HepG2 (cell line): ENCODE data around the gene PFKFB4. TPM values are rescaled to one million over a fixed set of nuclear protein-coding genes. Genes with fewer than 3 reads are reported as not detected.
"Not testable (repeated sequence)": the region's sequence is repeated elsewhere in the genome, so short reads cannot be mapped to it uniquely, and the experiment has no call there.

Source experiments
- ATAC-seq: fragments of 200-7000 bp; cut with Tn5 transposase; 3 replicates; pipeline ENCODE4 v1.9.1; 2020; ENCODE audit warnings: mild to moderate bottlenecking, moderate library complexity
- BruUV-seq: library from RNA; stranded (reverse); fragments of 400-500 nt; replicated peaks from 2 replicates; lab custom pipeline; 2021; lab: Mats Ljungman, UMichigan
- CTCF ChIA-PET: fragments of 300-600 bp; formaldehyde crosslinking; extraction: SDS; loops from one replicate; lab custom pipeline; 2021; ENCODE audit warnings: low total read pairs, inconsistent platforms, low intra/inter-chr PET ratio; lab: Yijun Ruan, JAX
- POLR2A ChIA-PET: fragments of 350-600 bp; sonication (Branson Sonifier 250); formaldehyde crosslinking; loops from one replicate; lab custom pipeline; 2020; ENCODE audit warnings: antibody characterized with exemption, inconsistent platforms; lab: Yijun Ruan, JAX
- DNase-seq: peaks from one replicate; pipeline ENCODE4 v3.0.0-alpha.2; 2015; ENCODE audit warnings: low spot score
- FAIRE-seq: peaks from 3 replicates; lab custom pipeline; 2011; peaks lifted over from hg19 to GRCh38; lab: Jason Lieb, UNC
- H2AFZ ChIP-seq: one replicate; pipeline ENCODE4 v1.6.1; 2011; ENCODE audit warnings: low read length, inconsistent platforms
- H3K27ac ChIP-seq: fragments of 300-600 bp; 3 replicates; pipeline ENCODE4 v1.8.0; 2011; ENCODE audit warnings: mixed run types, mild to moderate bottlenecking, mixed read lengths, low read length, inconsistent platforms; ENCODE audit not compliant: insufficient read depth; ENCODE audit errors: extremely low read length
- H3K27me3 ChIP-seq, 2 experiments: fragments of 200-600 bp in 1 of 2; 2 replicates in 1 of 2; 3 replicates in 1 of 2; pipeline versions ENCODE4 v1.6.0 to v1.8.0; 2011; ENCODE audit warnings: low read length in 2 of 2, mild to moderate bottlenecking in 2 of 2, moderate library complexity in 2 of 2, inconsistent platforms in 1 of 2; ENCODE audit not compliant: insufficient read depth in 2 of 2, control insufficient read depth in 1 of 2
- H3K36me3 ChIP-seq, 2 experiments: fragments of 200-600 bp in 1 of 2; replicated peaks in 1 of 2; 2 replicates in 1 of 2; 3 replicates in 1 of 2; pipeline versions ENCODE4 v1.5.1 to v1.8.0; 2011; ENCODE audit warnings: low read length in 2 of 2, inconsistent platforms in 1 of 2; ENCODE audit not compliant: insufficient read depth in 2 of 2, control insufficient read depth in 1 of 2
- H3K4me1 ChIP-seq: 2 replicates; pipeline ENCODE4 v1.5.1; 2012; ENCODE audit warnings: low read length, inconsistent platforms; ENCODE audit not compliant: insufficient read depth
- H3K4me2 ChIP-seq: 2 replicates; pipeline ENCODE4 v1.6.0; 2011; ENCODE audit warnings: low read depth, low read length, inconsistent platforms
- H3K4me3 ChIP-seq, 3 experiments: fragments of 200-600 bp in 1 of 3; sonication (generic), shearing (Covaris generic) in 1 of 3; replicated peaks in 1 of 3; 2 replicates each; pipeline ENCODE4 v1.5.1; 2011 to 2016; ENCODE audit warnings: low read length in 3 of 3, inconsistent platforms in 2 of 3, low read depth in 2 of 3, mild to moderate bottlenecking in 2 of 3, control low read depth in 1 of 3, mixed read lengths in 1 of 3; ENCODE audit not compliant: insufficient read depth in 1 of 3
- H3K79me2 ChIP-seq: one replicate; pipeline ENCODE4 v1.6.1; 2011; ENCODE audit warnings: low read length, inconsistent platforms; ENCODE audit not compliant: insufficient read depth
- H3K9ac ChIP-seq: 2 replicates; pipeline ENCODE4 v1.6.0; 2011; ENCODE audit warnings: mild to moderate bottlenecking, low read depth, low read length, inconsistent platforms; ENCODE audit not compliant: insufficient read depth
- H3K9me3 ChIP-seq: 2 replicates; pipeline ENCODE4 v1.5.1; 2012; ENCODE audit warnings: mild to moderate bottlenecking, low read length
- H4K20me1 ChIP-seq: 2 replicates; pipeline ENCODE4 v1.6.0; 2011; ENCODE audit warnings: inconsistent platforms, mild to moderate bottlenecking, low read length, moderate library complexity; ENCODE audit not compliant: insufficient read depth
- MED13 ChIP-seq: sonication (generic); formaldehyde crosslinking; IDR thresholded peaks from 2 replicates; pipeline ENCODE4 v1.5.0; 2020; ENCODE audit warnings: missing genetic modification reagents
- MIER3 ChIP-seq: IDR thresholded peaks from 2 replicates; pipeline ENCODE4 v1.6.1; 2016; ENCODE audit warnings: missing compliant biosample characterization, borderline replicate concordance
- SALL1 ChIP-seq: sonication (generic); formaldehyde crosslinking; IDR thresholded peaks from 2 replicates; pipeline ENCODE4 v1.8.0; 2022; ENCODE audit warnings: mild to moderate bottlenecking, missing genetic modification reagents
- STAT6 ChIP-seq: sonication (generic); formaldehyde crosslinking; IDR thresholded peaks from 2 replicates; pipeline ENCODE4 v1.4.0; 2020; ENCODE audit warnings: missing genetic modification reagents, mild to moderate bottlenecking, borderline replicate concordance
- THAP9 ChIP-seq: sonication (generic); formaldehyde crosslinking; IDR thresholded peaks from 2 replicates; pipeline ENCODE4; 2020; ENCODE audit warnings: missing genetic modification reagents, mild to moderate bottlenecking, borderline replicate concordance
- TMF1 ChIP-seq: sonication (generic); formaldehyde crosslinking; IDR thresholded peaks from 2 replicates; pipeline ENCODE4 v1.8.1; 2022; ENCODE audit warnings: low read depth, missing genetic modification reagents
- ZNF121 ChIP-seq: sonication (generic); formaldehyde crosslinking; IDR thresholded peaks from 2 replicates; pipeline ENCODE4 v1.5.0; 2020; ENCODE audit warnings: mild to moderate bottlenecking, missing genetic modification reagents
- ZNF547 ChIP-seq: sonication (generic); formaldehyde crosslinking; IDR thresholded peaks from 2 replicates; pipeline ENCODE4 v1.5.1; 2020; ENCODE audit warnings: mild to moderate bottlenecking, missing genetic modification reagents
- WGBS: methylation state at CpG from one replicate; pipeline ENCODE4 v1.1.6; 2017; ENCODE audit warnings: low lambda C conversion rate; 5-methylcytosine and 5-hydroxymethylcytosine counted together
- in situ Hi-C: cut with HindIII; loops from 2 replicates; pipeline ENCODE4 v1.10.0; 2017; ENCODE audit warnings: low pct_unique_long_range_greater_than_20kb; ENCODE audit not compliant: extremely low pct_ligation_motif_present
- intact Hi-C: fragments of 100-400 bp; cut with micrococcal nuclease; formaldehyde crosslinking; loops from one replicate; pipeline ENCODE4 v1.10.0; 2022; ENCODE audit not compliant: unreplicated experiment
- polyA plus RNA-seq, 8 experiments: library from polyadenylated mRNA; depleted of rRNA in 3 of 8; stranded (reverse) in 7 of 8; unstranded in 1 of 8; fragments of >200 nt; fragmentation: Illumina TruSeq in 4 of 8; extraction: Trizol in 4 of 8; gene quantifications; 2 replicates each; pipeline versions ENCODE4 v1.2.1 to v1.2.3, GENCODE V29; 2011 to 2016; ENCODE audit warnings: low read depth in 4 of 8, missing spikeins in 1 of 8, mixed read lengths in 1 of 8; ENCODE audit not compliant: insufficient read depth in 1 of 8
- total RNA-seq, 5 experiments: library from RNA; depleted of rRNA; stranded (reverse); fragments of >200 nt; fragmentation: Illumina TruSeq; extraction: Trizol; gene quantifications; 2 replicates each; pipeline ENCODE4 v1.2.3, GENCODE V29; 2016; ENCODE audit warnings: low read depth in 1 of 5

PFKFB4 gene
- total and polyA plus RNA-seq, 2 of the 13 experiments (the other 11 are each of a cell fraction or from before 2014, with no cell fraction given): 7.1 to 103 TPM

- 0 out of 2 replicates have a peak, but pooled peaks have one; percentile 7 for TF ChIP-seq ZNF121 (CRISPR knock-in tag)
- H3K9ac ChIP-seq: peak overlapping the region; percentile 80; the same call in 1 of the 2 replicates
- CTCF ChIA-PET, H4K20me1 ChIP-seq, H2AFZ ChIP-seq, H3K27me3 ChIP-seq, in situ Hi-C loops, H3K79me2 ChIP-seq, FAIRE-seq, H3K36me3 ChIP-seq, ATAC-seq, BruUV-seq, intact Hi-C loops, DNase-seq, H3K9me3 ChIP-seq: not testable (repeated sequence)
- H3K4me2 ChIP-seq: peak overlapping the region; percentile 95
- peaks cover 58% of the 10 kb centered on the region for H3K4me1 ChIP-seq
- peak overlapping the region; percentile 89 for H3K27ac ChIP-seq
- WGBS: 93% methylated on average over 4 of the region's 4 CpGs
- peak overlapping the region in 1 of 3 experiments; percentile 61; a peak in 1 of 6 replicates for H3K4me3 ChIP-seq
- POLR2A ChIA-PET: interaction anchor here (0.9 to 3.2 kb wide), 35 partner anchors 8 to 660 kb away, joined by 3 to 41 read pairs (median 10); partner anchors contain the start of genes ATRIP, CCDC51, CDC25A and CELSR3
Measured at GRCh38 chr3:48474031-48474430, 82.6 kb downstream of the PFKFB4 start.

GRCh38 chr3:48473617-48473952 lies 83.0 kb downstream of the PFKFB4 start:
- Histone ChIP-seq H3K27me3 (no peaks in the 10 kb centered on the region; a peak in 1 of 5 replicates), H3K27ac (peak overlapping the region; percentile 89), H4K20me1 (no peaks in the 10 kb centered on the region), H3K4me3 (peak overlapping the region; percentile 1 to 83 (median 61); a peak in 5 of 6 replicates), H3K4me2 (peak overlapping the region; percentile 95), H3K9me3 (no peaks in the 10 kb centered on the region), H3K4me1 (peaks cover 58% of the 10 kb centered on the region), H2AFZ (no peak overlapping the region), H3K36me3 (peaks cover 2 to 7% of the 10 kb centered on the region in 2 experiments; a peak in 1 of 5 replicates), H3K9ac (peak overlapping the region; percentile 80), H3K79me2 (peaks cover 4% of the 10 kb centered on the region)
- DNase-seq (no peak), ATAC-seq (no peak), FAIRE-seq (no peak)
- intact Hi-C loops: loop anchor here (2.0 kb wide), 2 partner anchors 33 to 83 kb away; partner anchors contain the start of gene PFKFB4
- in situ Hi-C loops: no loop called here
- TSS peak; percentile 73 for BruUV-seq
- POLR2A ChIA-PET: interaction anchor here (0.9 to 3.2 kb wide), 41 partner anchors 9 to 660 kb away, joined by 3 to 41 read pairs (median 7); partner anchors contain the start of genes ATRIP, CCDC51, CDC25A and CELSR3
- 32% methylated on average over 5 of the region's 5 CpGs for WGBS
- CTCF ChIA-PET: no interaction called here
- TF ChIP-seq ZNF547 (CRISPR knock-in tag) (0 out of 2 replicates have a peak, but pooled peaks have one; percentile 2), STAT6 (0 out of 2 replicates have a peak, but pooled peaks have one; percentile 5), THAP9 (CRISPR knock-in tag) (0 out of 2 replicates have a peak, but pooled peaks have one; percentile 7), MED13 (CRISPR knock-in tag) (no peak), SALL1 (CRISPR knock-in tag) (0 out of 2 replicates have a peak, but pooled peaks have one; percentile 1), TMF1 (CRISPR knock-in tag) (no peak), MIER3 (CRISPR knock-in tag) (no peak)
